Small intestine (tissue), 7 donors: ENCODE measurements around the gene PIAS4. TPM values are rescaled to one million over a fixed set of nuclear protein-coding genes. Genes with fewer than 3 reads are reported as not detected.

ENCODE experiments used
- DNase-seq, 2 donors: peaks; one replicate each; pipeline versions ENCODE4 v3.0.0 to v3.0.0-alpha.2; 2013
- FAIRE-seq: peaks from 2 replicates; lab custom pipeline; 2012; peaks lifted over from hg19 to GRCh38; lab: Jason Lieb, UNC
- H3K27ac ChIP-seq, 3 donors: one replicate each; pipeline ENCODE4 v1.5.1; 2013; ENCODE audit warnings: low read length in 2 of 3, mild to moderate bottlenecking in 2 of 3, control low read depth in 1 of 3, inconsistent platforms in 1 of 3, low read depth in 1 of 3, moderate library complexity in 1 of 3
- H3K27me3 ChIP-seq, 3 donors: one replicate each; pipeline ENCODE4 v1.6.1; 2013; ENCODE audit warnings: low read length in 3 of 3, inconsistent platforms in 1 of 3; ENCODE audit not compliant: control insufficient read depth in 3 of 3, insufficient read depth in 3 of 3
- H3K36me3 ChIP-seq, 3 donors: one replicate each; pipeline ENCODE4 v1.6.1; 2013; ENCODE audit warnings: low read length in 3 of 3, inconsistent platforms in 1 of 3, low read depth in 1 of 3, mild to moderate bottlenecking in 1 of 3, moderate library complexity in 1 of 3; ENCODE audit not compliant: control insufficient read depth in 3 of 3, insufficient read depth in 2 of 3
- H3K4me1 ChIP-seq, 3 donors: one replicate each; pipeline ENCODE4 v1.6.1; 2013; ENCODE audit warnings: low read length in 2 of 3, inconsistent platforms in 1 of 3, low read depth in 1 of 3, mild to moderate bottlenecking in 1 of 3, moderate library complexity in 1 of 3; ENCODE audit not compliant: control insufficient read depth in 3 of 3, insufficient read depth in 2 of 3
- H3K4me3 ChIP-seq, 3 donors: one replicate each; pipeline ENCODE4 v1.5.1; 2013; ENCODE audit warnings: low read length in 3 of 3, control low read depth in 1 of 3, inconsistent platforms in 1 of 3, low read depth in 1 of 3, mild to moderate bottlenecking in 1 of 3, moderate library complexity in 1 of 3
- H3K9me3 ChIP-seq, 2 donors: one replicate each; pipeline ENCODE4 v1.6.1; 2013; ENCODE audit warnings: low read depth in 1 of 2, low read length in 1 of 2; ENCODE audit not compliant: control insufficient read depth in 2 of 2, insufficient read depth in 1 of 2
- WGBS, 3 donors: extraction: QIAGEN DNeasy Blood & Tissue Kit; methylation state at CpG; one replicate each; pipeline ENCODE4 v1.1.7; 2013; 5-methylcytosine and 5-hydroxymethylcytosine counted together
- polyA plus RNA-seq, 4 donors: library from polyadenylated mRNA; stranded (reverse) in 3 of 4; unstranded in 1 of 4; fragments of 200-250 nt in 3 of 4; fragments of 120-200 nt in 1 of 4; gene quantifications; one replicate each; pipeline versions ENCODE4 v1.2.1 to v1.2.3, GENCODE V29; 2013
- donor health status: healthy with polysubstance abuse.
- donor health status: control.
- donor health status: control.
- donor health status: Bipolar disorder and iron deficiency.
- donor health status: healthy.

PIAS4 gene
- polyA plus RNA-seq, 4 donors = 10.8 to 30.4 (median 13.1) TPM

DNA sequence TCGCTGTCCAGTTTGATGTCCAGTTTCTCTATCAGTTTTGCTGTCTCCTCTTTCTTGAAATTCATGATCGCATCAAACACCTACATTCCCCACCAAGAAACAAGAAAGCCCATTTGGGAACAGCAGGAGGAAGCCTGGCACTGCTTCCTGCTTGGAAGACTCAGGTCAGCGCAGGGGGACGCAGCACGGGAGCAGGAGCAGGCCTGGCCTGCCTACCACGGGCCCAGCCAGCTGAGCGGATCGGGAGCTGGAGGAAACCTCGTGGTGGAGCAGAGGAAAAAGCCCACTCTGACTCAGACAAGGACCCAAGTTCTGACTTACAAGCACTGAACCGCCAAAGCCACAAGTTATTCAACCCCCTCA lies 26.2 kb upstream of the PIAS4 start:
- FAIRE-seq (no peak), DNase-seq (no peak)

DNA sequence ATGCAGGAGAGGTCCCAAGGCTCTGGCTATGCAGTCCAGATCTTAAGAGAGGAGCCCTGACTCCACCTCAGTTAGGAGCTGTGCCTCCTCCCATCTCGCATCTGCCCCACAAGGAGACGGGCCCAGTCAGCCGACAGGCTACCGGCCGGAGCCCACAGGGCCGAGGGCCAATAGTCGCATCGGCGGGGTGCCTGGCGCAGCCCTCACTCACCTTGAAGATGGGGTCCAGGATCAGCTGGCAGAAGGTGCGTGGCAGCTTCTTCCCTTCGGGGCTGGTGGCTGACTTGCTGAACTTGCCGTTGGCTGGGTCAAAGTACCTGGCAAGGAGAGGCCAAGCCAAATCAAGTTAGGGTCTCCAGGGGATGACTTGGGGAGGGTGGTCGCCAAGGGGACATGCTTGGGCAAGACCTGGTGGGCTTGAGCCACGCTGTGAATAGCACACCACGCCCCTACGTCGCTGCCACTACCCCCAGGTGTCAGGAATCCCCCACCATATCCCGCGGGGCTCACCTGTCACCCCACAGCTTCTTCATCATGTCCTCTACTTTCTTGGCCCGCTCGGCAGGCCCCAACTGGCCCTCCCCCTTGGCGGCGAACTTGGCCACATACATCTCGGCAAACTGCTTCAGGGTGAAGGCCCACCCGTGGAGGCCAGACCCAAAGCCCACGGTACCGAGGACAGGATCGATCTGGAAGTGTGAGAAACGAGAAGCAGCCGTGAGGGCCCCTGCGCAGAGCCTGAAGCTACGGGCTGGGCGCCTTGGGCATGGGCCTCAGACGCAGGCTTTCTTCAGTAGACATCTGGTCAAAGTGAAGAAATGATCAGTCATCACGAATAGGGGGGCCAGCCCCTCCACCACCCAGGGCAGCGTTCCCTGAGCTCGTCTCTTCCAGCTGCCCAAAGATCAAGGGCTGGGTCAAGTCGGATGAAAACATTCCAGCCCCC lies 25.5 kb upstream of the PIAS4 start:
- DNase-seq = no peak
- no peak overlapping the region for H3K27ac ChIP-seq

More for the DNA sequence above, 26.2 kb upstream of the PIAS4 start:
- Histone ChIP-seq H3K27ac (no peak overlapping the region), H3K27me3 (peaks cover 0 to 1% (median 0%) of the 10 kb centered on the region in 3 donors), H3K36me3 (peaks cover 50 to 83% (median 61%) of the 10 kb centered on the region in 3 donors), H3K9me3 (no peaks in the 10 kb centered on the region), H3K4me3 (no peak overlapping the region), H3K4me1 (peaks cover 0 to 16% (median 0%) of the 10 kb centered on the region in 3 donors)
- WGBS, 3 donors = 88 to 91% (median 91%) methylated on average over 10 of the region's 10 CpGs

DNA sequence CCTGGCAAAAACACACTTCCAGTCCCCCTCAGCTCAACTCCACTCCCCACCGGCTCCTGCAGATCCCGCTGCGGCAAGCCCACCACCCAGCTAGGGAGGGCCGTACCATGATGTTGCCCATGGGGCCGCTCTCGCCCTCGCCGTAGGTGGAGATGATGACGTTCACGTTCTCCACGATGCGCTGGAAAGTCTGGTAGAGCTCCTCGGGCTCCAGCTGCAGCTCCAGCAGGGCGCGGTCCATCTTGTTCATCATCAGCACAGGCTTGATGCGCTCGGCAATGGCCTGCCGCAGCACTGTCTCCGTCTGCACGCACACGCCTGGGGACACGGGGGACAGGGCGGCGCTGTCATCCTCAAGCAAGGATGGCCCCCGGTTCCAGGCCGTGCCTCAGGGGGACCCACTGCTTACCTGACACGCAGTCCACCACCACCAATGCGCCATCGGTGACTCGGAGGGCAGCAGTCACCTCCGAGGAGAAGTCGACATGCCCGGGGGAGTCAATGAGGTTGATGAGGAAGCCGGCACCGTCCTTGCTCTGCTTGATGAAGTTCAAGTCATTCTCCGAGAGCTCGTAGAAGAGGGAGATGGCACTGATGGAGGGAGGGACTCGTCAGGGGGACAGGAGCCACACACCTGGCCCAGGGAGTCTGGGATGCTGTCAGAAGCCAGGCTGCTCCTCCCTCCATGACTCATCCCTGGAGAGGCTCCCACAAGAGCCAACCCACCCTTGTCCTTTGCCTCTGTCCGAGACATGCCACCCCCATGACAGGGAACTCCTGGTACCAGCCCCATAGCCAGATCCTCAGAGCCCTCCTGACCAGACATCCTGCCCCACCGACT lies 24.6 kb upstream of the PIAS4 start:
- H3K4me3 ChIP-seq = peak overlapping the region in 2 of 3 donors; percentile 89 to 97
- no peak for FAIRE-seq
- peak overlapping the region; percentile 21 to 98 (median 69) for H3K27ac ChIP-seq
- H3K36me3 ChIP-seq = peaks cover 37 to 68% (median 48%) of the 10 kb centered on the region in 3 donors
- no peaks in the 10 kb centered on the region for H3K9me3 ChIP-seq
- WGBS, 3 donors = 78 to 87% (median 82%) methylated on average over 40 of the region's 40 CpGs
- H3K27me3 ChIP-seq = peaks cover 0 to 7% (median 0%) of the 10 kb centered on the region in 3 donors
- DNase-seq = no peak
- peaks cover 0 to 29% (median 0%) of the 10 kb centered on the region in 3 donors for H3K4me1 ChIP-seq

More for the DNA sequence above, 25.5 kb upstream of the PIAS4 start:
- WGBS, 3 donors = 86 to 88% (median 88%) methylated on average over 38 to 39 of the region's 39 CpGs
- Histone ChIP-seq H3K27me3 (peaks cover 0 to 7% (median 0%) of the 10 kb centered on the region in 3 donors), H3K4me3 (no peak overlapping the region), H3K4me1 (peaks cover 0 to 22% (median 0%) of the 10 kb centered on the region in 3 donors), H3K36me3 (peaks cover 45 to 77% (median 57%) of the 10 kb centered on the region in 3 donors), H3K9me3 (no peaks in the 10 kb centered on the region)
- FAIRE-seq = no peak

DNA sequence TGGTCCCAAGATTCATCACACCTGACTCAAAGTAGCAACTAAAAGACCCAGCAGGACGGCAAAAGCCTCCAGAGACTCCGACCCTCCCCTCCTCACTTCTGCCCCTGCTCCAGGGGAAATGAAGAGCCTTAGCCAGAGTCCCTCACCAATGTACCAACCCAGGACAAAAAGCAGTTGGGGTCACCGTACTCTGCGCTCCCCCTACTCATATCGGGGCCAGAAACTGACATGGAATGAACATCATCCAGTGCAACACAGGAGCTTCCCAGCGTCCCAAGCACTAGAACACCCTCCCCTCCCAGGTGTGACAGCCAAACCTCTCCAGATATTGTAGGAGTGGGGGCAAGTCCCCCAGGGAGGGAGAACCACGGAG lies 24.0 kb upstream of the PIAS4 start:
- DNase-seq (no peak), FAIRE-seq (no peak)
- no peaks in the 10 kb centered on the region for H3K9me3 ChIP-seq
- whole genome bisulfite sequencing, 3 donors = 45 to 61% (median 59%) methylated on average over 6 to 7 of the region's 7 CpGs
- peaks cover 33 to 62% (median 44%) of the 10 kb centered on the region in 3 donors for H3K36me3 ChIP-seq
- peaks cover 0 to 29% (median 0%) of the 10 kb centered on the region in 3 donors for H3K4me1 ChIP-seq
- H3K4me3 ChIP-seq = peak overlapping the region in 2 of 3 donors; percentile 89 to 97
- H3K27me3 ChIP-seq = peaks cover 0 to 7% (median 0%) of the 10 kb centered on the region in 3 donors
- peak overlapping the region; percentile 21 to 98 (median 69) for H3K27ac ChIP-seq

DNA sequence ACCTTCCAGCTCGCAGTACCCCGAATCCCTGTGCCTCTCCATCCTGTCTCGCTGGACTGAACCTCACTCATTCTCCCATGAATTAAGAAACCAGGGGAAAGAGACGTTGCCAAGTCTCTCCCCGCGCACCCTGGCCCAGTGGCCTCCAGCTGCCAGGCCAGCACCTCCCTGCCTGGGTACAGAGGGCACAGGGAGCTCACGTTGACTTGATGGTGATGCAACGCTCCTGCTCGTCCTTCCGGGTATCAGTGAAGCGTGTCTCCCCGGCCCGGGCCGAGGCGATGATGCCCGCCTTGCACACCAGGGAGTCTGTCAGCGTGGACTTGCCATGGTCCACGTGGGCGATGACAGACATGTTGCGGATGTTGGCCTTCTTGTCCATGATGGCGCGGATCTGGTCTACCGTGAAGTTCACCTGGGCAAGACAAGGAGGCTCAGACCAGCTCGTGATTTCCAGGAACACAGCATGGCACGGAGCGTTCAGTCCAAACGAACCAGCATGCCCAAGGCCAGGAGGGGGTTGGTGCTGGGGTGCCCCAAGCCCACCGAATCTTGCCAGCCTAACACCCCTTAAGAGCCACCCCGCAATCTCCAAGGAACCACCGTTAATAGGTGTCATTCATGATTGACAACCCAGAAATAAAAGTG lies 23.5 kb upstream of the PIAS4 start:
- Histone ChIP-seq H3K27me3 (peaks cover 0 to 7% (median 0%) of the 10 kb centered on the region in 3 donors), H3K4me1 (peaks cover 0 to 29% (median 0%) of the 10 kb centered on the region in 3 donors), H3K9me3 (no peaks in the 10 kb centered on the region), H3K4me3 (peak overlapping the region; percentile 85 to 97 (median 89)), H3K36me3 (peaks cover 30 to 56% (median 42%) of the 10 kb centered on the region in 3 donors), H3K27ac (peak overlapping the region; percentile 90 to 98 (median 98))
- FAIRE-seq = no peak
- 6 to 19% (median 8%) methylated on average over 30 of the region's 30 CpGs for WGBS, 3 donors
- DNase-seq = peak; percentile 66 to 88

DNA sequence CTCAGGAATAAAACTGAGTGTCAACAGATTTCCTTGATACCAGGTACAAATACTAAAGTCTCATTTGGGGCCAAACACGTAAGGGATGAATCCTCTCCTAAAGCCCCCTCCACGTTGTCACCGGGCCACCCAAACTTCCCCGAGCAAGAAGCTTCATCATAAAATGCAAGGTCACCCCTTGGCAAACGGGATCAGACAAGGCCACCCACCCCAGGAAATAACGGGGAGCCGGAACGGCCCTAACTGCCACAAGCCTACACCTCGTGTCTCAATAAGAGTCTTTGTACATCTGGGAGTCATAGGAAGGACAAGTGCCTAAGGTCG lies 23.0 kb upstream of the PIAS4 start:
- DNase-seq (peak in 1 of 2 donors; percentile 35), FAIRE-seq (no peak)
- peaks cover 0 to 29% (median 0%) of the 10 kb centered on the region in 3 donors for H3K4me1 ChIP-seq
- H3K27ac ChIP-seq = peak overlapping the region; percentile 90 to 98 (median 98)
- H3K36me3 ChIP-seq = peaks cover 25 to 51% (median 38%) of the 10 kb centered on the region in 3 donors
- no peaks in the 10 kb centered on the region for H3K9me3 ChIP-seq
- H3K4me3 ChIP-seq = peak overlapping the region; percentile 85 to 97 (median 89)
- WGBS, 3 donors = 0 to 1% (median 1%) methylated on average over 10 of the region's 10 CpGs
- peaks cover 0 to 7% (median 0%) of the 10 kb centered on the region in 3 donors for H3K27me3 ChIP-seq

DNA sequence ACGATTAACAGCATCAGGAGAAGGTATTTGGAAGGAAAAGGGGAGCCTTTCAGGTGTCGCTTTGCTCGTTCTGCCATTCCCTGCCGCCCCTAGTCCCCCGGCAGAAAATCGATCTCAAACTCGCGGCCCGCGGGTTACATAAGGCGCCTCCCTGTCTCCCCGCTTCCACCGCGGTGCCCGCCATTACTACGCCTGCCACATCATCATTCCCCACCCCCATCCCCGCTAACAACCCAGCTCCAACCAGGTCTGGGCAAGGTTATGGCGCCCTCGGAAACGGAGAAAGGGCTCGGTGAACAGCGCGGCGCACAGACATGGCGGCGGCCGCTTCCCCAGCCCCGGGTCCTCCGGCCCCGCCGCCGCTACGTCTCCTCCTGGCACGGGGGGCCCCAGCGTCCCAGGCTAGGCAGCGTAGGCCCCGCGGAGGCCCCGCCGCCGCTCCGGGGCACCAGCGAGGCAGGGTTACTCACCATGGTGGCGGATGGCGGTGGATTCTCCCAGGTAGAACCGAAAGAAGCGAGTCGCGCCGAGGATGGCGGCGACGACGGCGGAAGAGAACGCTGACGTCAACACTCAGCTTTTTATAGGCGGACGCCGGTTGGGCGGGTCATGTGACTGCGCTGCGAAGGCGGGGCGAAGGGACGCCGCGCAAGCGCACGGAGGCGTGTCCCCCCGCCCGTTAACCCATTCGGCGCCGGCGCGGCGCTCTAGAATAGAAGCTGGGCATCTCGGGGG lies 22.5 kb upstream of the PIAS4 start, which contains the start of gene EEF2:
Gene EEF2 (minus strand): TSS at position 556 of the 735 bp plus-strand sequence. CDS start 83 bp downstream, at position 473.
- Histone ChIP-seq H3K4me1 (peaks cover 0 to 29% (median 0%) of the 10 kb centered on the region in 3 donors), H3K36me3 (peaks cover 20 to 46% (median 33%) of the 10 kb centered on the region in 3 donors), H3K9me3 (no peaks in the 10 kb centered on the region), H3K27ac (peak within 1 kb of the TSS; percentile 90 to 98 (median 98)), H3K4me3 (peak within 1 kb of the TSS; percentile 85 to 97 (median 89)), H3K27me3 (peaks cover 0 to 7% (median 0%) of the 10 kb centered on the region in 3 donors)
- FAIRE-seq = no peak
- WGBS, 3 donors = 0% methylated on average over 73 to 80 of the region's 80 CpGs
- peak; percentile 86 to 96 for DNase-seq
